ENCODE data around the gene C1orf174. TPM values are rescaled to one million over a fixed set of nuclear protein-coding genes. Genes with fewer than 3 reads are reported as not detected.
A peak's percentile ranks its signal among the peaks of the same experiment; 100 is the strongest.

Gene C1orf174
- total RNA-seq, 1 experiment from 2014 or later, result 21.1 TPM

- TF ChIP-seq, protein P1, sequence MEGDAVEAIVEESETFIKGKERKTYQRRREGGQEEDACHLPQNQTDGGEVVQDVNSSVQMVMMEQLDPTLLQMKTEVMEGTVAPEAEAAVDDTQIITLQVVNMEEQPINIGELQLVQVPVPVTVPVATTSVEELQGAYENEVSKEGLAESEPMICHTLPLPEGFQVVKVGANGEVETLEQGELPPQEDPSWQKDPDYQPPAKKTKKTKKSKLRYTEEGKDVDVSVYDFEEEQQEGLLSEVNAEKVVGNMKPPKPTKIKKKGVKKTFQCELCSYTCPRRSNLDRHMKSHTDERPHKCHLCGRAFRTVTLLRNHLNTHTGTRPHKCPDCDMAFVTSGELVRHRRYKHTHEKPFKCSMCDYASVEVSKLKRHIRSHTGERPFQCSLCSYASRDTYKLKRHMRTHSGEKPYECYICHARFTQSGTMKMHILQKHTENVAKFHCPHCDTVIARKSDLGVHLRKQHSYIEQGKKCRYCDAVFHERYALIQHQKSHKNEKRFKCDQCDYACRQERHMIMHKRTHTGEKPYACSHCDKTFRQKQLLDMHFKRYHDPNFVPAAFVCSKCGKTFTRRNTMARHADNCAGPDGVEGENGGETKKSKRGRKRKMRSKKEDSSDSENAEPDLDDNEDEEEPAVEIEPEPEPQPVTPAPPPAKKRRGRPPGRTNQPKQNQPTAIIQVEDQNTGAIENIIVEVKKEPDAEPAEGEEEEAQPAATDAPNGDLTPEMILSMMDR (IDR thresholded peaks at IDR 0.05; ENCODE audit: unreplicated experiment), result no peak
- H3K4me1 Mint-ChIP-seq (ENCODE audit: low read depth, unreplicated experiment), result peaks cover 8% of the 10 kb centered on the region
- H3K36me3 Mint-ChIP-seq (ENCODE audit: insufficient read depth, unreplicated experiment), result peaks cover 19% of the 10 kb centered on the region
- H3K9me3 Mint-ChIP-seq (ENCODE audit: low read depth, unreplicated experiment), result no peaks in the 10 kb centered on the region
- peak overlapping the region; percentile 95 for H3K4me3 Mint-ChIP-seq (ENCODE audit: low read depth, unreplicated experiment)
- peak; percentile 2 for DNase-seq
- intact Hi-C loops (cut with micrococcal nuclease; ENCODE audit: unreplicated experiment), result loop anchor here (2.0 kb wide), 1 partner anchor 43 kb away; the partner anchor contains the start of gene C1orf174
- no peak overlapping the region for H3K27ac Mint-ChIP-seq (ENCODE audit: unreplicated experiment)
- CTCF ChIA-PET, result interaction anchor here (0.8 kb wide), 1 partner anchor 42 kb away, joined by 3 read pairs; the partner anchor contains the start of gene C1orf174
- BruUV-seq (replicated peaks), result no TSS peak
- H3K27me3 Mint-ChIP-seq (ENCODE audit: unreplicated experiment), result no peaks in the 10 kb centered on the region
Measured at GRCh38 chr1:3857791-3858129, 42.3 kb downstream of the C1orf174 start.

- H3K4me1 Mint-ChIP-seq (ENCODE audit: low read depth, unreplicated experiment), result peaks cover 8% of the 10 kb centered on the region
- DNase-seq, result peak; percentile 94
- no peak within 1 kb of the TSS for H3K27ac Mint-ChIP-seq (ENCODE audit: unreplicated experiment)
- TF ChIP-seq, protein P1 (IDR thresholded peaks at IDR 0.05; ENCODE audit: unreplicated experiment), result no peak
- intact Hi-C loops (cut with micrococcal nuclease; ENCODE audit: unreplicated experiment), result loop anchor here (2.0 kb wide), 1 partner anchor 44 kb away; the partner anchor contains the start of gene C1orf174
- peak within 1 kb of the TSS; percentile 95 for H3K4me3 Mint-ChIP-seq (ENCODE audit: low read depth, unreplicated experiment)
- no TSS peak for BruUV-seq (replicated peaks)
- H3K9me3 Mint-ChIP-seq (ENCODE audit: low read depth, unreplicated experiment), result no peaks in the 10 kb centered on the region
- no peaks in the 10 kb centered on the region for H3K27me3 Mint-ChIP-seq (ENCODE audit: unreplicated experiment)
- CTCF ChIA-PET, result interaction anchor here (0.8 kb wide), 1 partner anchor 42 kb away, joined by 3 read pairs; the partner anchor contains the start of gene C1orf174
- peaks cover 19% of the 10 kb centered on the region for H3K36me3 Mint-ChIP-seq (ENCODE audit: insufficient read depth, unreplicated experiment)
Measured at GRCh38 chr1:3856923-3857790, 42.9 kb downstream of the C1orf174 start, which contains the start of the genes CEP104 and DFFB. CEP104 (minus strand) TSS chr1:3857211; CDS start chr1:3852407, 4,804 bp downstream. DFFB (plus strand) TSS chr1:3857476; CDS start chr1:3857604, 128 bp downstream.

- H3K4me1 Mint-ChIP-seq (ENCODE audit: low read depth, unreplicated experiment), result peaks cover 8% of the 10 kb centered on the region
- H3K9me3 Mint-ChIP-seq (ENCODE audit: low read depth, unreplicated experiment), result no peaks in the 10 kb centered on the region
- intact Hi-C loops (cut with micrococcal nuclease; ENCODE audit: unreplicated experiment), result no loop called here
- no peak for DNase-seq
- H3K27me3 Mint-ChIP-seq (ENCODE audit: unreplicated experiment), result no peaks in the 10 kb centered on the region
- peaks cover 19% of the 10 kb centered on the region for H3K36me3 Mint-ChIP-seq (ENCODE audit: insufficient read depth, unreplicated experiment)
- no peak overlapping the region for H3K4me3 Mint-ChIP-seq (ENCODE audit: low read depth, unreplicated experiment)
- no peak overlapping the region for H3K27ac Mint-ChIP-seq (ENCODE audit: unreplicated experiment)
- CTCF ChIA-PET, result interaction anchor here (0.5 kb wide), 1 partner anchor 9 kb away, joined by 3 read pairs; no protein-coding TSS in a partner anchor
- TF ChIP-seq, protein P1 (IDR thresholded peaks at IDR 0.05; ENCODE audit: unreplicated experiment), result no peak
- BruUV-seq (replicated peaks), result no TSS peak
Measured at GRCh38 chr1:3852711-3853485, 47.2 kb downstream of the C1orf174 start.

- H3K9me3 Mint-ChIP-seq (ENCODE audit: low read depth, unreplicated experiment), result no peaks in the 10 kb centered on the region
- no TSS peak for BruUV-seq (replicated peaks)
- no peak overlapping the region for H3K4me3 Mint-ChIP-seq (ENCODE audit: low read depth, unreplicated experiment)
- H3K36me3 Mint-ChIP-seq (ENCODE audit: insufficient read depth, unreplicated experiment), result peaks cover 14% of the 10 kb centered on the region
- TF ChIP-seq, protein P1 (IDR thresholded peaks at IDR 0.05; ENCODE audit: unreplicated experiment), result no peak
- CTCF ChIA-PET, result interaction anchor here (0.5 kb wide), 1 partner anchor 10 kb away, joined by 3 read pairs; no protein-coding TSS in a partner anchor
- peaks cover 8% of the 10 kb centered on the region for H3K4me1 Mint-ChIP-seq (ENCODE audit: low read depth, unreplicated experiment)
- no peak overlapping the region for H3K27ac Mint-ChIP-seq (ENCODE audit: unreplicated experiment)
- DNase-seq, result no peak
- H3K27me3 Mint-ChIP-seq (ENCODE audit: unreplicated experiment), result no peaks in the 10 kb centered on the region
- intact Hi-C loops (cut with micrococcal nuclease; ENCODE audit: unreplicated experiment), result no loop called here
Measured at GRCh38 chr1:3852091-3852490, 48.0 kb downstream of the C1orf174 start.

Measured in Calu3 (cell line).